Epidermal melanocyte (primary cell): ENCODE data around the gene SMTN.
"Not testable (repeated sequence)": the region's sequence is repeated elsewhere in the genome, so short reads cannot be mapped to it uniquely, and the experiment has no call there.

ENCODE experiments used
- DNase-seq: peaks from one replicate; pipeline ENCODE4 v3.0.0; 2011; ENCODE audit warnings: low spot score; ENCODE audit not compliant: insufficient read length

Gene SMTN

GRCh38 chr22:31080848-31081649, at the start of gene SMTN:
SMTN (plus strand) TSS chr22:31081318; CDS start chr22:31083259, 1,941 bp downstream.
- DNase-seq = peak; percentile 92

- peak; percentile 80 for DNase-seq
Observed at GRCh38 chr22:31036671-31037550, 44.2 kb upstream of the SMTN start.

DNA sequence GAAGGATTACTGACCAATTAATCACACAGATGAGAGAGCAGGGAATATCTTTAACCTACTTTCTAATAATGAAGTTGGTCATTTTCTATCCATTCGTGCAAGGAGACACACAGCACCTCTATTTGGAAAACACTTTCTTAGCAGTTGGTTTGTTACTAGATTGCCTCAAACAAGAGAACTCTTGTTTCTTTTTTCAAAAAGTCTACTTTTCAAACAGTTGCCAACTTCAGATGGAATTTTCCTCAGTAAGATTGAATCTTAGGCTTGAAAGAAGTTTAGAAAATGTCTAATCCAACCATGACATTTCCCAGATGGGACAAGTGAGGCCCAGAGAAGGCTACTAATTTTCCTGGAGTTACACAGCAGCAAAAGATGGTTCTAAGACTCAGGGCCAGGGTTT, 42.4 kb upstream of the SMTN start:
- peak; percentile 52 for DNase-seq

- peak; percentile 66 for DNase-seq
Observed at GRCh38 chr22:31039393-31039792, 41.7 kb upstream of the SMTN start.

GRCh38 chr22:31040542-31041398, 40.3 kb upstream of the SMTN start:
- DNase-seq = no peak

DNA sequence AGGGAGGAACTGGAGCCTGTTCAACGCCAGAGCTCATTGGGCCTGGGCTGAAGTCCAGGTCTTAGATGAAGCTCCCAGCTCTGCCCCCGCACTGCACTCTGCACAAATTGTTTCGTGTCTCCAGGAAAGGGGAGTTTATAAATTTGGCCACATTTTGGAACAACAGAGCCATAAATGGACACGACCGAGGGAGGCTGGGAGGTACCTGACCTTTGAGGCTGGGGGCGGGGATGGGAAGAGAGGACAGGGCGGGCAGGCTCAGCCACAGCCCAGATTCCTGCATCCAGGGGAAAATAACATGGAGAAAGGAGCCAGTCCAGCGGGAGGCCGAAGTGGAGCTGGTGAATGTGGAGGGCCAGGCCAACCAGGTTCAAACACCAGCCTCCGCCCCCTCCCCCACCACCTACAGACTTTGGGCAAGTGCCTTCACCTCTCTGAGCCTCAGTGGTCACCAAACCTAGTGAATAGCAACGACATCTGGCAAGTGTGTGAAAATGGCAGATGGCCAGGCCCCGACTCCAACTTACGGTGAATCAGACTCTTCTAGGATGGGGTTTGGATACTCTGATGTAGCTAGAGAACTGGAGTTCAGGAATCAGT, 36.8 kb upstream of the SMTN start:
- no peak for DNase-seq

DNA sequence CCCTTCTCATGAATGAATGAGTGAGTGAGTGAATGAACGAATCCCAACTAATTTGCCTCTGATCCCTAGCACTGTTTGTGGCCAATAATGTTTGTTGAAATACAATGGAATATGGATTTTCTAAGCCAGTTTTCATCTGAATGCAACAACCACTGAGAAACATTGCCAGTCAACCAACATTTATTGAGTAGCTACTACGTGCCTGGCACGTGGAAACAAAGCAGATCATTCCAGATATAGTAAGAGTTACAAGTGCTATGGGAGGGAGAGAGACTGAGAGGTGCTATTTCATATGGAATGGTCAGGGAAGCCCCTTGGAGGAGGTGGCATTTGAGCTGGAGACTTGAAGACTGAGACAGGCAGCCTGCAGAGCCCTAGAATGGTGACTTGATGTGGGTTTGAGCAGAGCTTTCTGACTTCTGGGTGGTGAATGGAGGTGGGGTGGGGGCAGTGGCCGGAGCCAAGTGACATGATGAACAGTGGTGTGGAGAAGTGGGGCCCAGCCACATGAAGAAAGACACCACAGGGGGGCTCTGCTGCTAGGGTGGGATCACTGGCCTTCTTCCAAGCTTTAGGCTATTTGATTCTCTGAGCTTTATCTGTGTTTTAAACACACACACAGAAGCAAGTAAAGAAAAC, 35.1 kb upstream of the SMTN start:
- no peak for DNase-seq

- DNase-seq = no peak
Observed at GRCh38 chr22:31046539-31047226, 34.4 kb upstream of the SMTN start.

- DNase-seq = no peak
Observed at GRCh38 chr22:31048570-31048969, 32.5 kb upstream of the SMTN start.

GRCh38 chr22:31049815-31050420, 31.2 kb upstream of the SMTN start:
- DNase-seq = no peak

- DNase-seq = no peak
Observed at GRCh38 chr22:31055117-31055634, 25.9 kb upstream of the SMTN start.

- peak; percentile 63 for DNase-seq
Observed at GRCh38 chr22:31055635-31056159, 25.4 kb upstream of the SMTN start.

DNA sequence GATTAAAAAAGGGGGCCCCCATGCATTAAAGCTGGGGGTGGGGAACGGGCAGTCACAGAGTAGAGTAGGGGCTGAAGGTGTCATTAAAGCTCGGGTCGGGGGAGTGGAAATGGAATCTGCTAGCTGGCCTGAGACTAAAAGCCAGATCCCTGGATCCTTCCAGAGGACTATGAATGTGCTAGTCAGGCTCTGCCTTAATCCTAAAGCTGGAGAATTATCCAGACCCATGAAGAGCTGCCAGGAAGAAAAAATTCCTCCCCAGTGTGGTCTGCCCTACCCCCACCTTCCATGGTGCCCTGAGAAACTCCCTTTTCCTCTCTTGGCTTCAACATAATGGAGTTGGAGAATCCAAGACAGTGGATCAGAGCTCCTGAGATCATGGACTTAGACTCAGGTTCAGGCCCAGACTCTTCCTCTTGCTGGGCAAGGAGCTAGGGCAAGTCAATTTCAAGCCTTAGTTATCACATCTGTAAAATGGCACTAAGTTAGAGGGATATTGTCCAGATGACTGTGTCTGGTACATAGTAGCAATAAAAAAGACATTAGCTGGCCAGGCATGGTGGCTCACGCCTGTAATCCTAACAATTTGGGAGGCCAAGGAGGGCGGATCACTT, 24.0 kb upstream of the SMTN start:
- no peak for DNase-seq

GRCh38 chr22:31059663-31060062, 21.5 kb upstream of the SMTN start:
- not testable (repeated sequence) for DNase-seq

GRCh38 chr22:31062566-31063230, 18.4 kb upstream of the SMTN start:
- DNase-seq = no peak

GRCh38 chr22:31064369-31064768, 16.7 kb upstream of the SMTN start:
- DNase-seq = no peak

DNA sequence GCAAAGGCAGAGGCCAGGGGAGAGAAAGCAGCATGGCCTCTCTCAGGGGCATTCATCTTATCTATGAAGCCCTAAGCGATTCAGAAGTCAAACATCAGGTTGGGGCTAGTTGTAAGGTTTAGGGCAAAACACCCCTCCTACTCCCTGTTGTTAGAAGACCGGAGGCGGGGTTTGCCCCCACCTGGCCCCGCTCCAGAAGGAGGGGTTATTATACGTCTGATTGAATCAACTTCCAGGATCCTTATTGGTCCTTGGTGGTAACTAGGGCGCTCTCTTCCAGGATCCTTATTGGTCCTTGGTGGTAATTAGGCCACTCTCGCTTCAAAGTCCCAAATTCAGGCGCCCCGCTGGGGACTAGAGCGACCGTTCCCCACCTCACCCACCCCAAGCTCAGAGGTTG, 12.1 kb upstream of the SMTN start:
- DNase-seq = no peak

- not testable (repeated sequence) for DNase-seq
Observed at GRCh38 chr22:31069691-31070314, 11.3 kb upstream of the SMTN start.
